NCI-H146 treated with DMSO at 0.1 percent for 48 hours (cell line): ENCODE measurements around the gene LHX6.

Experiments
- DNase-seq: peaks from one replicate; lab custom pipeline; 2025; ENCODE audit not compliant: unreplicated experiment; lab: John Stamatoyannopoulos, UW

LHX6 gene

GRCh38 chr9:122236681-122237080, 7.9 kb upstream of the LHX6 start:
- DNase-seq = no peak

- no peak for DNase-seq
Measured at GRCh38 chr9:122234022-122234748, 5.4 kb upstream of the LHX6 start.

- DNase-seq = no peak
Measured at GRCh38 chr9:122232796-122233306, 4.1 kb upstream of the LHX6 start.

GRCh38 chr9:122229485-122229837, 704 bp upstream of the LHX6 start:
- no peak for DNase-seq

- no peak for DNase-seq
Measured at GRCh38 chr9:122228191-122228567, 578 bp downstream of the LHX6 start.

- no peak for DNase-seq
Measured at GRCh38 chr9:122227575-122227900, 1.2 kb downstream of the LHX6 start.

- no peak for DNase-seq
Measured at GRCh38 chr9:122226758-122227574, 1.8 kb downstream of the LHX6 start.

- no peak for DNase-seq
Measured at GRCh38 chr9:122226142-122226757, 2.5 kb downstream of the LHX6 start.

- DNase-seq = no peak
Measured at GRCh38 chr9:122225312-122226141, 3.2 kb downstream of the LHX6 start.

- no peak for DNase-seq
Measured at GRCh38 chr9:122223435-122223834, 5.3 kb downstream of the LHX6 start.

GRCh38 chr9:122222791-122223190, 6.0 kb downstream of the LHX6 start:
- no peak for DNase-seq

- no peak for DNase-seq
Measured at GRCh38 chr9:122221183-122221811, 7.5 kb downstream of the LHX6 start.

GRCh38 chr9:122220673-122221182, 8.0 kb downstream of the LHX6 start:
- DNase-seq = no peak

GRCh38 chr9:122219856-122220672, 8.7 kb downstream of the LHX6 start:
- DNase-seq = no peak

- no peak for DNase-seq
Measured at GRCh38 chr9:122218935-122219855, 9.6 kb downstream of the LHX6 start.

- DNase-seq = no peak
Measured at GRCh38 chr9:122218071-122218934, 10.5 kb downstream of the LHX6 start.

GRCh38 chr9:122217640-122218039, 11.1 kb downstream of the LHX6 start:
- DNase-seq = no peak
